ENCODE results near the gene EPHB1. TPM values are rescaled to one million over a fixed set of nuclear protein-coding genes. Genes with fewer than 3 reads are reported as not detected.

Gene EPHB1
- total RNA-seq, 1 experiment from 2014 or later: 2.8 TPM

DNA sequence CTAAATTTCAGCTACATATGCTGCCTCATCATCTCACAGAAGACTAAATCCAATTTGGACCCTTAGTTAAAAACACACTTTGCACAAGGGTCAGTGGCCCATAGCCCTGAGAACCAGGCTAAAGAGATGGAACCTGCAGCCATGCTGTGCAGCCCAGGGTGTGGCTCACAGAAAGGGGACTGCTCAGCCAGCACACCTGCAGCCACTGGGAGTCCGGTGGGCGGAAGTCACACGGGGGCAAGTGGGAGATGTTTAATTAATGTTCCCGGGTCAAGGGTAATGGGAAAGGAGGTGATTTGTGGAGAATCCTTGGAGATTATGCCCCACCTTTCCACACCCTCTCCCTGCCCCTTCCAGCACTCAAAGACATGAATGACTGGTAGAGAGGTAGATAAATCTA is 467.4 kb downstream of the EPHB1 start:
- Histone ChIP-seq H3K4ac (ENCODE audit: low read depth, low read length) (no peak overlapping the region), H3K9ac (ENCODE audit: extremely low read depth, insufficient read length, low read length) (no peak overlapping the region), H2BK12ac (ENCODE audit: insufficient read length, low read depth, low read length) (no peak overlapping the region), H3K27ac (ENCODE audit: insufficient read length, low read depth, low read length) (no peak overlapping the region), H3K23ac (ENCODE audit: insufficient read length, low read depth, low read length) (no peak overlapping the region), H3K79me2 (ENCODE audit: insufficient read depth, low read length) (no peaks in the 10 kb centered on the region), H2BK5ac (ENCODE audit: insufficient read length, low read length) (no peak overlapping the region), H3K14ac (ENCODE audit: insufficient read depth, low read length) (no peak overlapping the region), H3K79me1 (ENCODE audit: insufficient read depth, low read depth, low read length, poor library complexity, severe bottlenecking) (no peaks in the 10 kb centered on the region), H3K4me2 (ENCODE audit: insufficient read depth, insufficient read length, low read length) (no peak overlapping the region), H4K91ac (ENCODE audit: insufficient read length, low read depth, low read length) (no peak overlapping the region), H2AK5ac (ENCODE audit: insufficient read length, low read length) (no peak overlapping the region), H4K8ac (replicated peaks; ENCODE audit: insufficient read length, low read depth, low read length) (no peak overlapping the region), H3T11ph (ENCODE audit: low read length) (no peak overlapping the region), H4K20me1 (ENCODE audit: control insufficient read depth, insufficient read depth, insufficient read length) (no peaks in the 10 kb centered on the region), H4K5ac (ENCODE audit: insufficient read length, low read depth, low read length) (no peak overlapping the region), H2BK120ac (ENCODE audit: low read depth, low read length, poor library complexity, severe bottlenecking) (no peak overlapping the region), H3K18ac (ENCODE audit: insufficient read length, low read depth, low read length) (no peak overlapping the region), H3K56ac (ENCODE audit: insufficient read length, low read depth, low read length) (no peak overlapping the region), H2BK15ac (ENCODE audit: low read depth, low read length) (no peak overlapping the region), H3K27me3 (ENCODE audit: insufficient read depth, low read length) (no peaks in the 10 kb centered on the region), H2BK20ac (ENCODE audit: low read depth, low read length, poor library complexity, severe bottlenecking) (no peak overlapping the region), H3K23me2 (ENCODE audit: insufficient read length, low read depth, low read length, poor library complexity, severe bottlenecking) (no peaks in the 10 kb centered on the region), H3K4me1 (ENCODE audit: insufficient read depth, low read length) (peaks cover 9% of the 10 kb centered on the region; the same call in 1 of the 2 replicates), H3K9me3 (ENCODE audit: control insufficient read depth, low read depth, low read length) (no peaks in the 10 kb centered on the region), H2AFZ (ENCODE audit: low read length) (no peak overlapping the region)
- no peaks in the 10 kb centered on the region for H3K9me3 Mint-ChIP-seq
- no CpG with 5 or more reads among the region's 4 CpGs for WGBS (ENCODE audit: extremely low coverage, insufficient read length, low lambda C conversion rate)
- no peaks in the 10 kb centered on the region for H3K27me3 Mint-ChIP-seq (ENCODE audit: low read depth)
- H3K4me1 Mint-ChIP-seq: peaks cover 47 to 48% of the 10 kb centered on the region in 2 experiments
- no peak for DNase-seq
- H3K36me3 Mint-ChIP-seq (ENCODE audit: insufficient read depth in 1 of 3, low read depth in 3 of 3): peaks cover 0 to 14% (median 7%) of the 10 kb centered on the region in 3 experiments; a peak in 6 of 7 replicates
- TF ChIP-seq, protein P1, sequence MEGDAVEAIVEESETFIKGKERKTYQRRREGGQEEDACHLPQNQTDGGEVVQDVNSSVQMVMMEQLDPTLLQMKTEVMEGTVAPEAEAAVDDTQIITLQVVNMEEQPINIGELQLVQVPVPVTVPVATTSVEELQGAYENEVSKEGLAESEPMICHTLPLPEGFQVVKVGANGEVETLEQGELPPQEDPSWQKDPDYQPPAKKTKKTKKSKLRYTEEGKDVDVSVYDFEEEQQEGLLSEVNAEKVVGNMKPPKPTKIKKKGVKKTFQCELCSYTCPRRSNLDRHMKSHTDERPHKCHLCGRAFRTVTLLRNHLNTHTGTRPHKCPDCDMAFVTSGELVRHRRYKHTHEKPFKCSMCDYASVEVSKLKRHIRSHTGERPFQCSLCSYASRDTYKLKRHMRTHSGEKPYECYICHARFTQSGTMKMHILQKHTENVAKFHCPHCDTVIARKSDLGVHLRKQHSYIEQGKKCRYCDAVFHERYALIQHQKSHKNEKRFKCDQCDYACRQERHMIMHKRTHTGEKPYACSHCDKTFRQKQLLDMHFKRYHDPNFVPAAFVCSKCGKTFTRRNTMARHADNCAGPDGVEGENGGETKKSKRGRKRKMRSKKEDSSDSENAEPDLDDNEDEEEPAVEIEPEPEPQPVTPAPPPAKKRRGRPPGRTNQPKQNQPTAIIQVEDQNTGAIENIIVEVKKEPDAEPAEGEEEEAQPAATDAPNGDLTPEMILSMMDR (conservative IDR thresholded peaks at IDR 0.05): no peak
- H3K4me3 Mint-ChIP-seq: no peak overlapping the region
- no peak overlapping the region for H3K27ac Mint-ChIP-seq

All from H9 (cell line).